HG03066 (cell line): ENCODE results near the gene AMN1.

ENCODE experiments used
- ATAC-seq: cut with Tn5 transposase; IDR thresholded peaks from one replicate; pipeline ENCODE4 v1.9.1; 2021; ENCODE audit warnings: low read depth; ENCODE audit not compliant: unreplicated experiment

The AMN1 gene

DNA sequence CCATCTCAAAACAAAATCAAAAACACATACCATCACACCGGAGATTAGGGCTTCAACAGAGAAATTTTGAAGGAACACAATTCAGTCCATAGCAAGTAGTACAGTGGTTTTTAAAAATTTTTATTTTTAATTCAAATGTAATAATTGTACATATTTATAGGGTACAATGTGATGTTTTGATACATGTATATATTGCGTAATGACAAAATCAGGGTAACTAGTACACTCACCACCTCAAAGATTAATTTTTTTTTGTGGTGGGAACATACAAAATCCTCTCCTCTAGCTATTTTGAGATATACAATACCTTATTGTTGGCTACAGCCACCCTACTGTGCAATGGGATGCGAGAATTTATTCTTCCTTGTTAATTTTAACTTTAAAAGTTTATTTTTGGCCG is 95.4 kb downstream of the AMN1 start:
- ATAC-seq = no peak

DNA sequence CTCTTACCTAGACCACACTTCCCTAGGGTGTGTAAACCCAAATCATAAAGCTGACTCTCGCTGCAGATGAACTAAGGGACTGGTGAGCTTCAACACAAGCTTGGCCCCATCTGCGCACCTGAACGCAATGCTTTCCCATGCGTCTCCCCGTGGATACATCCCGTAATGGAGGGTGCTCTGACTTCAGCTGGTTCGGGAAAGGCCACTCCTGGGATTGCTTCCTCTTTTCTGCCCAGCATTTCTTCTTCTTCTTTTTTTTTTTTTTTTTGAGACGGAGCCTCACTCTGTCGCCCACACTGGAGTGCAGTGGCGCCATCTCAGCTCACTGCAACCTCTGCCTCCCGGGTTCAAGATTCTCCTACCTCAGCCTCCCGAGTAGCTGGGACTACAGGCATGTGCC is 97.0 kb downstream of the AMN1 start:
- ATAC-seq = no peak

DNA sequence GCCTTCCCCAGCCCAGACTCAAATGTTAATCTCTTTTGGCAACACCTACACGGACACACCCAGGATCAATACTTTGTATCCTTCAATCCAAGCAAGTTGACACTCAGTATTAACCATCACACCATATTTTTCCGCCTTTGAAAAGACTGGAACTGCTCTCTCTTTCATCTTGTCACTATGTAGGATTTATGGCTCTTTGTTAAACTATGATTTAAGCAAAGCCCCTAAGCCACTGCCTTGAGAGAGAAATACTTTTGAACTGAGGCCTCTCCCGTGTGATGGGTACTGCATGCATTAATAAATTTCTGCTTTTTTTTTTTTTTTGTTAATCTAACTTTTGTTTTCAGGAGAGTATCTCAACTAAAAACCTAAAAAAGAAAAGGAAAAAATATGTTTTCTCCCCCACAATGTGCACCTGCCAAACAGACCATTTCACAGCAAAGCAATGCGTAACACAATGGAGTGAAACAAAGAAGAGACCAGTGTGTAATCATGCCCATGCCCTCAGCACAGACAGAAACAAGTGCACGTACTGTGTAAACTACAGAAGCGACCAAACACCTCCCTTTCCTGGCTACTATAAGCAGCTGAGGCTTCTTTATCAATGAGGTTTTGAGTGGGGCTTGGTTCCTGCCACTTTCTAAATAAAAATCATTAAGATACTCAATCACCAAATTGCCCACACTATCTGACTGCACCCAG is 97.6 kb downstream of the AMN1 start:
- no peak for ATAC-seq

DNA sequence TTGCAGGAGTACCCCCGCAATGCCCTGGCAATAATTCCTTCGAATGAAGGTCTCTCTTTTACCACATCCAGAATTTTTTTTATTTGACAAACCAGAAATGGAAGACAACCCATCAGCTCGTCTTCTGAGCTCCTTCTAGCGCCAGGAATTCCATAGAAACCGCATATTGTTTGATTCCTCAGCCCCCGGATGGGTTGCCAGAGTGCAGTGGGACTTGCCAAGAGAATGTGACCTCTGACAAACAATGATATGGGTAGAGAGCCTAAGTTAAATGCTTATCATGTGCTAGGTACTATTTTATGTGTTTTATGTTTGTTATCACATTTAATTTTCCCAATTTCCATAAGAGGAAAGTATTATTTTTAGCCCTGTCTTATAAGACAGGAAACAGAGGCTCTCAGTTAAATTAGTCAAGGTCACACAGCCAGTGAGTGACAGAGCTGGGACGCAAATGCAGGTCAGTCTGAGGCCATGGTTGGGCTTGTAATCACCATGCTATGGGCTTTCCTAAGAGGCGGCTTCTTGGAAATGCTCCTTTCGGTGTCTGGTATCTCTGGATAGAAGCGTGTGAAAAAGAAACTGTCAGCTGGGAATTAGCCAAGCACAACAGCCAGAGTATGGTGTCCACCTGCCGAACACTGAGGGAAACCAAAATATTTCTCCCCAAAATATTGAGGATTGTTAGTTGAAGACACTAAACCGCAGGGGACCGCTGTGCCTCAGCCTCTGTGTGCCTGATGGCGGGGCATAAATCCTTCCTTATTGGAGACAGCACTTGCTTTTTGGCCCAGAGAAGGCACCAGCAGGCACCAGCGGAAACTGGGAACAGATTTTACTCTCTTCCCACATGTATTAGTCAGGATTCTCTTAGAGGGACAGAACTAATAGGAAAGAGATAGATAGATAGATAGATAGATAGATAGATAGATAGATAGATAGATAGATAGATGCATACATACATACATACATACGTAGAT is 98.8 kb downstream of the AMN1 start:
- no peak for ATAC-seq

DNA sequence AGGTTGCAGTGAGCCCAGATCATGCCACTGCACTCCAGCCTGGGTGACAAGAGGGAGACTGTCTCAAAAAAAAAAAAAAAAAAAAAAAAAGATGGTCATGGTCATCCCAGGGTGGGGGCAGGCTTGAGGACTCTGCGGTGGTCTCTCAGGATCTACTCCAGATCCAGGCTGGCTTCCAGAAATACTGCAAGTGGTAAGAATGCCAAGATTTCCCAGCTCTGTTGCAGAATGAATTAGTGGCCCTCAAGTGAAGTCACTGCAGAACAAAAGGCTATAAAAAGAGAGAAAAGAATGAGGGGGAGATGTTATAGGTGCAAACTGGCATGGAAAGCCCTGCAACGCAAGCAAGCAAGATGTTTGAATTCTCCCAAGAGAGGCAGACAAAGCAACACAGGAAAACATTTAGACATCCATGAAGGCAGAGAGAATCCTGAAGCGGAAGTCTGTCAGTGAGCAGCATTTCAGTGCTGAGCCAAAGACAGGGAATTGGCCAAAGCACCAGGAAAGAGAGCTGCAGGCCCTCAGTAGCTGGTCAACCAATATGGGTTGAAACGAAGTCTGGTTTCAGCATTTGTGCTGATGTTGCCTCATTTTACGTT is 101.3 kb downstream of the AMN1 start:
- ATAC-seq = no peak

DNA sequence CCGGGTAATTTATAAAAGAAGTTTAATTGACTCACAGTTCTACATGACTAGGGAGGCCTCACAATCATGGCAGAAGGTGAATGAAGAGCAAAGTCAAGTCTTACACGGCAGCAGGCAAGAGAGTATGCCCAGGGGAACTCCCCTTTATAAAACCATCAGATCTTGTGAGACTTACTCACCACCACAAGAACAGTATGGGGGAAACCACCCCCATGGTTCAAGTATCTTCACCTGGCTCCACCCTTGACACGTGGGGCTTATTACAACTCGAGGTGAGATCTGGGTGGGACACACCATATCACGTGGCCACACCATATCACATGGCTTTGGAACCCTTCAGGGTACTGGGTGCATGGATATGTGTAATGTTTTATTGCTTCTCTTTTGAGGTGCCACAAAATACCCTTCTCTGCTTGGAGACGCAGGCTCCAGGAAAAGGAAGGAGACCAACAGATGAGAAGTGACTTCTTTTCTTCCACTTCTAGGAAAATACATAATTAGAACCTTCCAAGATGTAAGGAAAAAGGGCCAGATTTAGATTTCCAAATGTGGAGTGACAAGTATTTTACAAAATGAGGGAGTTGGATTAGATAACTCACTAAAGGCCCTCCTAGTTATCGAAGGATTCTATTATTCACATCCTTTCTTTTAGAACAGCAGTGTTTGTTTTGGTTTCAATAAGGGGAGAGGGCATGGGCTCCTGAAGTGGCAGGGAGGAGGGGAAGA is 102.4 kb downstream of the AMN1 start:
- no peak for ATAC-seq

DNA sequence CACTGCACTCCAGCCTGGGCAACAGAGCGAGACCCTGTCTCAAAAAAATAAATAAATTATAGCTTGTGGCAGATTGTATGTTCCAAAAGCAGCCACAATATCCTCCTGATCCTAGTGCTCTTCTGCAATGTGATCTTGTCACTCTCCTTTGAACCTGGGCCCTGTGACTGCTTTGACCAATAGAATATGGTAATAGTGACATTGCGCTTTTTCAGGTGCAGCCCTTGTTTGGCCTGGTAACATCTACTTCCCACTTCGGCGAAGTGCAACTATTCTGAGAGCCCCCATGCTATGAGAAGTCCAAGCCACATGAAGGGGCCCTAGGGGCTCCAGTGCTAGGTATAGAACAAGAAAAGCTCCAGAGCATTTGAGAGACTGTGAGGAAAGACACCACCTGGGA is 106.8 kb downstream of the AMN1 start:
- ATAC-seq = no peak
